Right forelimb (tissue), 1 donor: ENCODE results near the gene PAX1.

Source experiments
- DNase-seq: peaks from one replicate; pipeline ENCODE4 v3.0.0-alpha.2; 2018

Gene PAX1

GRCh38 chr20:21741266-21741665 lies 35.8 kb downstream of the PAX1 start:
- no peak for DNase-seq

GRCh38 chr20:21762646-21763045 lies 57.2 kb downstream of the PAX1 start:
- no peak for DNase-seq

GRCh38 chr20:21767200-21767738 lies 61.8 kb downstream of the PAX1 start:
- DNase-seq, result no peak

- DNase-seq, result no peak
These were observed 62.3 kb downstream of the PAX1 start for GRCh38 chr20:21767739-21768223.
